ENCODE data around the gene CAPN13.
A peak's percentile ranks its signal among the peaks of the same experiment; 100 is the strongest.

Gene CAPN13

GRCh38 chr2:30786923-30787685 is 20.1 kb downstream of the CAPN13 start:
- DNase-seq, result no peak
- no peak for ATAC-seq

- ATAC-seq (no peak), DNase-seq (no peak)
Measured at GRCh38 chr2:30784682-30785081, 22.6 kb downstream of the CAPN13 start.

- ATAC-seq (no peak), DNase-seq (no peak)
Measured at GRCh38 chr2:30781961-30782533, 25.2 kb downstream of the CAPN13 start.

- ATAC-seq, result no peak
- no peak for DNase-seq
Measured at GRCh38 chr2:30781451-30781850, 25.8 kb downstream of the CAPN13 start.

- no peak for DNase-seq
- ATAC-seq, result no peak
Measured at GRCh38 chr2:30780776-30781330, 26.4 kb downstream of the CAPN13 start.

- DNase-seq (no peak), ATAC-seq (no peak)
Measured at GRCh38 chr2:30778611-30779010, 28.6 kb downstream of the CAPN13 start.

- no peak for DNase-seq
Measured at GRCh38 chr2:30777661-30778505, 29.4 kb downstream of the CAPN13 start.

GRCh38 chr2:30776831-30777635 is 30.2 kb downstream of the CAPN13 start:
- no peak for ATAC-seq
- DNase-seq, result no peak

More at GRCh38 chr2:30777661-30778505, 29.4 kb downstream of the CAPN13 start:
- no peak for ATAC-seq

GRCh38 chr2:30775833-30776232 is 31.4 kb downstream of the CAPN13 start:
- ATAC-seq (no peak), DNase-seq (no peak)

GRCh38 chr2:30772021-30772705 is 35.1 kb downstream of the CAPN13 start:
- ATAC-seq (no peak), DNase-seq (no peak)

GRCh38 chr2:30770816-30771576 is 36.2 kb downstream of the CAPN13 start:
- no peak for DNase-seq
- no peak for ATAC-seq

- DNase-seq (no peak), ATAC-seq (no peak)
Measured at GRCh38 chr2:30769891-30770462, 37.3 kb downstream of the CAPN13 start.

- DNase-seq, result no peak
- ATAC-seq, result no peak
Measured at GRCh38 chr2:30769481-30769780, 37.8 kb downstream of the CAPN13 start.

GRCh38 chr2:30768708-30769480 is 38.4 kb downstream of the CAPN13 start:
- ATAC-seq (no peak), DNase-seq (no peak)

- ATAC-seq (no peak), DNase-seq (no peak)
Measured at GRCh38 chr2:30768036-30768686, 39.1 kb downstream of the CAPN13 start.

GRCh38 chr2:30766666-30767065 is 40.6 kb downstream of the CAPN13 start:
- ATAC-seq (no peak), DNase-seq (no peak)

- DNase-seq, result peak; percentile 5
- ATAC-seq, result no peak
Measured at GRCh38 chr2:30765876-30766470, 41.3 kb downstream of the CAPN13 start.

- DNase-seq, result no peak
- no peak for ATAC-seq
Measured at GRCh38 chr2:30765191-30765590, 42.1 kb downstream of the CAPN13 start.
